Measurements from ENCODE around the gene BMP7.

The BMP7 gene

DNA sequence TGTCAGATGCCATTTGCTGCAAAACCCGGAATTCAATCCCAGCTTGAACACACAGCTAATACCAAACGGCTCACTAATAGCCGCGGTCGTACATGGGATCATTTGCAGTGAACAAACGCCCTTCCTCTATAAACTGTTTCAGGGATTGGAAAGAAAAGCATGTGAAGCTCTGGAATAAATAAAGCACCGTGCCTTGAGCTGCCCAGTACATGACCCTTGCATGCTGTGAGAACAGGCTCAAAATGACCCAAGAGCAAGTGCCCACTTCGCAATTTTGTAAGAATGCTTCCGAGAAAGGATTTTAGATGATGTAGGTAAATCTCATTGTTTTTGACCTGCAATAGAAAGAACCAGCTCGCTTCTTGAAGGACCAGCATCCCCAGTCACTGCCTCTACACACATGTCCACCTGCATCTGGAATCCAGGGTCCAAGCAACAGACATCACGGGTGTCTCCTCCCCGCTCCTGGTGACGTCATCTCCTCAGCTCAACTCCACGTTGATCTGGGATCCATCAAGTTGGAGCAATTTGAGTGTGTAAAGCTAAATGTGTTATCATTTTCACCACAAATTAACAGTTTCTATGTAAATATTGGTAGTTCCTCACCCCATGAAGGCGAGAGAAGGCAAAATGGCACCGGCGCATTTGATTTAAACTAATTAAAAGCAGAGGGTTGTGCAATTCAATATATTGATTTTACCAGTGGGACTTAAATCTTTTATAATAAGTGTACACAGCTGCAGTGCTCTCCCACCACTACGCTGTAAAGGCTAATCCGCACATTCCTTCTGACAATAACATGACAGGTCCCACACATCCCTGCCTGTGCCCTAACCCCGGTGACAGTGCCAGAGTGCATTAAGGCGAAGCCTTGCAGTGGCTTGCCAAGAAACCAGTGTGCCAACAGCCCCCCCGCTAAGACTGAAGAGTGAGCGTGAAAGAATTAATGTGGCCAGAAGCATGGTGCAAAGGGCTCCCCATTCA lies 6.2 kb downstream of the BMP7 start:
- no peak for DNase-seq
- TF ChIP-seq, protein P1, sequence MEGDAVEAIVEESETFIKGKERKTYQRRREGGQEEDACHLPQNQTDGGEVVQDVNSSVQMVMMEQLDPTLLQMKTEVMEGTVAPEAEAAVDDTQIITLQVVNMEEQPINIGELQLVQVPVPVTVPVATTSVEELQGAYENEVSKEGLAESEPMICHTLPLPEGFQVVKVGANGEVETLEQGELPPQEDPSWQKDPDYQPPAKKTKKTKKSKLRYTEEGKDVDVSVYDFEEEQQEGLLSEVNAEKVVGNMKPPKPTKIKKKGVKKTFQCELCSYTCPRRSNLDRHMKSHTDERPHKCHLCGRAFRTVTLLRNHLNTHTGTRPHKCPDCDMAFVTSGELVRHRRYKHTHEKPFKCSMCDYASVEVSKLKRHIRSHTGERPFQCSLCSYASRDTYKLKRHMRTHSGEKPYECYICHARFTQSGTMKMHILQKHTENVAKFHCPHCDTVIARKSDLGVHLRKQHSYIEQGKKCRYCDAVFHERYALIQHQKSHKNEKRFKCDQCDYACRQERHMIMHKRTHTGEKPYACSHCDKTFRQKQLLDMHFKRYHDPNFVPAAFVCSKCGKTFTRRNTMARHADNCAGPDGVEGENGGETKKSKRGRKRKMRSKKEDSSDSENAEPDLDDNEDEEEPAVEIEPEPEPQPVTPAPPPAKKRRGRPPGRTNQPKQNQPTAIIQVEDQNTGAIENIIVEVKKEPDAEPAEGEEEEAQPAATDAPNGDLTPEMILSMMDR (IDR thresholded peaks at IDR 0.05; ENCODE audit: low read depth, low read length): no peak
- H3K9me3 ChIP-seq (ENCODE audit: severe bottlenecking): no peaks in the 10 kb centered on the region
- H3K27ac ChIP-seq: no peak overlapping the region
- H3K4me3 ChIP-seq (ENCODE audit: low read depth, low read length): no peak overlapping the region
- peaks cover 50% of the 10 kb centered on the region for H3K27me3 ChIP-seq (ENCODE audit: insufficient read depth, low read depth, severe bottlenecking)
- no peaks in the 10 kb centered on the region for H3K36me3 ChIP-seq

DNA sequence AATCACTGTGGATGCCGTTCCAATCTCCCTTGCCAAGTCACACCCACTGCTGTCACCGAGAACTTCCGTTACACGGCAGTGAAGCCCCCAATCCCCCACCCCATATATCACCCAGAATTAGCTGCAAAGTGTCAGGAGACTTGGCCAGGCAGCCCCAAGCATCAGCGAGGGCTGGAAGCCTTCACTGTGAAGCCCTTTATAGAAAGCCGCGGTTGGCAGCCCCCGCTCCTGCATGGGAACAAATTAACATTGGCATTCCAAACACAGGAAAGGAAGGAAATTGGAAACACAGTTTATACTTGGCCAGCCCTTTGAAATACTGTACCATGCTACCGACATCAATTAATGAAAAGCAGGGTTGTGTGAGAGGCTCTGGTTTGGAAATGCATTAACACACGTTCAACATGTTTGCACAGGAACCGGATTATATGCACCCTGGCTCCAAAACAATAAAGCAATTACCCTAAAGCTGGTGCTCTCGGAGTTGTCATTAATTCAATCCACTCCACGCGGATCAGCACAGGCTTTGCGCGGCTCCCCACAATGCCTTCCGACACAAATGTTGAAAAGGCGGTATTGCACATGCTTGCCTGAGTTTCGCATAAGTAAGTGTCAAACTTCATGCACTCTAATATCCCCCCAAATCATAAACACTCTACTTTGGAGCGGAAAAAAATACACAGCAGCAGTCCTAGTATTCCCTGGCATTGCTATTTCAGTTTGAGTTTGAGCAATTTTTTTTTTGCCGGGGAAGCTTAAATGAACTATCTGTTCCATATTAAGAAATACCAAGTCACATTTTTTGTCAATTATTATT lies 7.1 kb downstream of the BMP7 start:
- peaks cover 47% of the 10 kb centered on the region for H3K27me3 ChIP-seq (ENCODE audit: insufficient read depth, low read depth, severe bottlenecking)
- H3K9me3 ChIP-seq (ENCODE audit: severe bottlenecking): no peaks in the 10 kb centered on the region
- no peak overlapping the region; the same call in 1 of the 2 replicates for H3K4me3 ChIP-seq (ENCODE audit: low read depth, low read length)
- DNase-seq: peak; percentile 44
- H3K36me3 ChIP-seq: no peaks in the 10 kb centered on the region
- TF ChIP-seq, protein P1 (IDR thresholded peaks at IDR 0.05; ENCODE audit: low read depth, low read length): no peak
- H3K27ac ChIP-seq: no peak overlapping the region

DNA sequence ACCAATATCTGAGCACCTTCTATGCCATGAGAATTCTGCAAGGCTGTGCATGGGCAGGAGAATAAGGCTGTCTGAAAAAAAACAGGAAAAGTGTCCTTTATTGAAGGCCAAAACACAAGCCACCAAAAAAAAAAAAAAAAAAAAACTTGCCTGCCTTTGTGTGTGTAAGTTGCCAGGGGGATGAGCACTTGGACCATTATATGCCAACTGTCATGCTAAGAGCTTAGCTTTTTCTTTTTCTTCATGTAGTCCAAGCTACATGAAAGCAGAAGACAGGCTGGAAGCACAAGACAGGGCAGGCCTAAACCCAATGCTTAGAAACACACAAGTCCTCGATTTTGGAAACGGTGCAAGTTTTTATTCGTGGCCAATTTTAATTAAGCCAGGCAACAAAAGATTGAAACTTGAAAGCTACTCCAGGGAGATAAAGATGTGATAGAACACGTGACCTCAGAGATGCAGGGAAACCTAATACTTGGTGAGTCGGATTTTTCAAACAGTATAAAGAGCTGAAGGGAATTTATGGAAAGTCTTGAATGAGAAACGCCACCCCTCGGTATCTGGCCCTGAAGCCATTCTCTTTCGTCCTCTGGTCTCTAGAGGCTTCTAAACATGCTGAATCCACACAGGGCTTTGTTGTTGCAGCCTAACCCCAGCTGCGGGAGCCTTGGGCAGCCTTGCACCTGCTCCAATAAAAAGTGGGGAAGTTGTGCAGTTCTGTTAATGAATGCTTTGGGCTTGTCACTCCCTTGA lies 8.6 kb downstream of the BMP7 start:
- H3K4me3 ChIP-seq (ENCODE audit: low read depth, low read length): no peak overlapping the region
- H3K9me3 ChIP-seq (ENCODE audit: severe bottlenecking): no peaks in the 10 kb centered on the region
- H3K27me3 ChIP-seq (ENCODE audit: insufficient read depth, low read depth, severe bottlenecking): peaks cover 49% of the 10 kb centered on the region
- H3K27ac ChIP-seq: no peak overlapping the region
- H3K36me3 ChIP-seq: no peaks in the 10 kb centered on the region
- no peak for DNase-seq
- TF ChIP-seq, protein P1 (IDR thresholded peaks at IDR 0.05; ENCODE audit: low read depth, low read length): no peak

DNA sequence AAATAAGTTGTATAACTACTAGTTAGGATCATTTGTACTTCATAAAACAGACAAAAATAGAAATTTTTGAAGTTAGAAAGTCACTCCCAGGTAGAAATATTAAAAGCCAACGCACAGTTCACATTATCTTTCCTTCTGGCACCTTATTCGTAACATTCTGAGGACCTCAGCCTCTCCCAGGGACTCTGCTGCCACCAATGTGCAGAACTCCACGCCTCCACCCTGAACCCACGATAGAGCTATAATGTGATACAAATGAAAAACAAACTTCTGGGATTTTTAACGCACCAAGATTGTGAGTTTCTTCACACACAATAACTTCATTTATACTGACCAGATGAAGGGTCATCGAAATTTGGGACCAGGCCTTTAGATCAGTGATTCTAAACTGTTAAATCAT lies 9.5 kb downstream of the BMP7 start:
- TF ChIP-seq, protein P1 (IDR thresholded peaks at IDR 0.05; ENCODE audit: low read depth, low read length): no peak
- Histone ChIP-seq H3K36me3 (no peaks in the 10 kb centered on the region), H3K4me3 (ENCODE audit: low read depth, low read length) (no peak overlapping the region), H3K9me3 (ENCODE audit: severe bottlenecking) (no peaks in the 10 kb centered on the region), H3K27me3 (ENCODE audit: insufficient read depth, low read depth, severe bottlenecking) (peaks cover 51% of the 10 kb centered on the region), H3K27ac (no peak overlapping the region)
- no peak for DNase-seq

DNA sequence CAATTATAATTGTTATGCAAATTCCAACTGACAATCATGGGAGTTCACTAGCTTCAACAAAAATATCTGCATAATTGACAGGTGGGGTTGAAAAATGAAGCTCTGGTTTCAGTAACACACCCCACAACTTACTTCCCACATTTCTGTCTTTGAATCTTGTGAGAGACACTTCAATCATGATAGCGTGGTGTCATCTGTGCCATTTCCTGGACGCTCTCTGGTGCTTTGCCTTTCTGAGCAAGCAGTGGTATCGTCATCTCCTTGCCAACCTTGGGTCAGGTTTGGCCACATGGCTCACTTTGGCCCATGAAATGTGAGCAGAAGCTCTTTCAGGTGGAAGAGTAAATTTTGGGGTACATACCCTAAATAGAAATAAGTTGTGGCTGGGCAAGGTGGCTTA lies 10.2 kb downstream of the BMP7 start:
- TF ChIP-seq, protein P1 (IDR thresholded peaks at IDR 0.05; ENCODE audit: low read depth, low read length): no peak

More for the DNA sequence above, 10.2 kb downstream of the BMP7 start:
- H3K27ac ChIP-seq: no peak overlapping the region
- DNase-seq: no peak
- peaks cover 46% of the 10 kb centered on the region for H3K27me3 ChIP-seq (ENCODE audit: insufficient read depth, low read depth, severe bottlenecking)
- no peaks in the 10 kb centered on the region for H3K36me3 ChIP-seq
- H3K9me3 ChIP-seq (ENCODE audit: severe bottlenecking): no peaks in the 10 kb centered on the region
- no peak overlapping the region for H3K4me3 ChIP-seq (ENCODE audit: low read depth, low read length)

Data from WERI-Rb-1 (cell line).